ENCODE results near the gene OR4E1. TPM values are rescaled to one million over a fixed set of nuclear protein-coding genes. Genes with fewer than 3 reads are reported as not detected.

Gene OR4E1
- total and polyA plus RNA-seq, 9 of the 15 experiments (the other 6 are each of a cell fraction or from before 2014, with no cell fraction given): not detected

DNA sequence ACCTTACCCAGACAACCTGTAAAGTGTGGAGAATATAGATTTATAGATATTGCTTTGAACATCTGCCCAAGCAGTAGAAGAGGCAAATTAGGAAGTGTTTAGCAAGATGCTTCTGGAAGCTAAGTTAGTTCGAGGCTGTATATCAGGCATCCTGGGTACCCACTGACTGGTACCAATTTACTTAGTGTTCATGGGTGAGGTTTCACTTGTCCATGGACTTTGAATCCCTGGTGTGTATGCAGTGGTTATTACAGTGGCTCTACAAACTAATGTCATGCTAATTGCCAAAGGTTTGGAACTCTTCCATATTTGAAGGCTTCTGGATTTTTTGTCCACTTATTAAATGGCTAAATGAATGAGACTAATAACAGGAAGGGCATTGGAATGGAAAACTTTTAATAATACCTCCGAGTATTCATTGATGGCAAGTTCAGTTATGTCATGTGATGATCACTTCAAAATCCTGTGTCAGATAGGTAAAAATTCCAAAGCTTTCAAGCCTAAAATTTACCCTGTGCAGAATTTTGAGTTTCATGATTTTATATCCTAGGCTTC lies 20.2 kb downstream of the OR4E1 start, which contains the start of gene OR4E2:
TSS of gene OR4E2 (plus strand) at position 505 of the 555 bp plus-strand sequence. CDS start 11,248 bp downstream, outside the sequence.
- intact Hi-C loops (cut with micrococcal nuclease): no loop called here
- H3K9me1 ChIP-seq (ENCODE audit: control insufficient read depth, insufficient read depth, low read length): no peaks in the 10 kb centered on the region
- CTCF ChIA-PET (ENCODE audit: low intra/inter-chr PET ratio): no interaction called here
- TF ChIP-seq MCM5 (IDR thresholded peaks at IDR 0.05; ENCODE audit: low read depth) (no peak), ELF4 (CRISPR knock-in tag; IDR thresholded peaks at IDR 0.05) (no peak), IRF2 (CRISPR knock-in tag; IDR thresholded peaks at IDR 0.05) (no peak), ERF (CRISPR knock-in tag; IDR thresholded peaks at IDR 0.05) (no peak), FOXJ2 (tag; IDR thresholded peaks at IDR 0.05) (no peak), ZNF347 (CRISPR knock-in tag; IDR thresholded peaks at IDR 0.05; ENCODE audit: low read depth) (no peak)
- TF ChIP-seq, protein P1, sequence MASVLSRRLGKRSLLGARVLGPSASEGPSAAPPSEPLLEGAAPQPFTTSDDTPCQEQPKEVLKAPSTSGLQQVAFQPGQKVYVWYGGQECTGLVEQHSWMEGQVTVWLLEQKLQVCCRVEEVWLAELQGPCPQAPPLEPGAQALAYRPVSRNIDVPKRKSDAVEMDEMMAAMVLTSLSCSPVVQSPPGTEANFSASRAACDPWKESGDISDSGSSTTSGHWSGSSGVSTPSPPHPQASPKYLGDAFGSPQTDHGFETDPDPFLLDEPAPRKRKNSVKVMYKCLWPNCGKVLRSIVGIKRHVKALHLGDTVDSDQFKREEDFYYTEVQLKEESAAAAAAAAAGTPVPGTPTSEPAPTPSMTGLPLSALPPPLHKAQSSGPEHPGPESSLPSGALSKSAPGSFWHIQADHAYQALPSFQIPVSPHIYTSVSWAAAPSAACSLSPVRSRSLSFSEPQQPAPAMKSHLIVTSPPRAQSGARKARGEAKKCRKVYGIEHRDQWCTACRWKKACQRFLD (CRISPR knock-in tag; IDR thresholded peaks at IDR 0.05): no peak
- TF ChIP-seq, protein P2, sequence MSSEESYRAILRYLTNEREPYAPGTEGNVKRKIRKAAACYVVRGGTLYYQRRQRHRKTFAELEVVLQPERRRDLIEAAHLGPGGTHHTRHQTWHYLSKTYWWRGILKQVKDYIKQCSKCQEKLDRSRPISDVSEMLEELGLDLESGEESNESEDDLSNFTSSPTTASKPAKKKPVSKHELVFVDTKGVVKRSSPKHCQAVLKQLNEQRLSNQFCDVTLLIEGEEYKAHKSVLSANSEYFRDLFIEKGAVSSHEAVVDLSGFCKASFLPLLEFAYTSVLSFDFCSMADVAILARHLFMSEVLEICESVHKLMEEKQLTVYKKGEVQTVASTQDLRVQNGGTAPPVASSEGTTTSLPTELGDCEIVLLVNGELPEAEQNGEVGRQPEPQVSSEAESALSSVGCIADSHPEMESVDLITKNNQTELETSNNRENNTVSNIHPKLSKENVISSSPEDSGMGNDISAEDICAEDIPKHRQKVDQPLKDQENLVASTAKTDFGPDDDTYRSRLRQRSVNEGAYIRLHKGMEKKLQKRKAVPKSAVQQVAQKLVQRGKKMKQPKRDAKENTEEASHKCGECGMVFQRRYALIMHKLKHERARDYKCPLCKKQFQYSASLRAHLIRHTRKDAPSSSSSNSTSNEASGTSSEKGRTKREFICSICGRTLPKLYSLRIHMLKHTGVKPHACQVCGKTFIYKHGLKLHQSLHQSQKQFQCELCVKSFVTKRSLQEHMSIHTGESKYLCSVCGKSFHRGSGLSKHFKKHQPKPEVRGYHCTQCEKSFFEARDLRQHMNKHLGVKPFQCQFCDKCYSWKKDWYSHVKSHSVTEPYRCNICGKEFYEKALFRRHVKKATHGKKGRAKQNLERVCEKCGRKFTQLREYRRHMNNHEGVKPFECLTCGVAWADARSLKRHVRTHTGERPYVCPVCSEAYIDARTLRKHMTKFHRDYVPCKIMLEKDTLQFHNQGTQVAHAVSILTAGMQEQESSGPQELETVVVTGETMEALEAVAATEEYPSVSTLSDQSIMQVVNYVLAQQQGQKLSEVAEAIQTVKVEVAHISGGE (CRISPR knock-in tag; IDR thresholded peaks at IDR 0.05): no peak
- TF ChIP-seq, protein P3, sequence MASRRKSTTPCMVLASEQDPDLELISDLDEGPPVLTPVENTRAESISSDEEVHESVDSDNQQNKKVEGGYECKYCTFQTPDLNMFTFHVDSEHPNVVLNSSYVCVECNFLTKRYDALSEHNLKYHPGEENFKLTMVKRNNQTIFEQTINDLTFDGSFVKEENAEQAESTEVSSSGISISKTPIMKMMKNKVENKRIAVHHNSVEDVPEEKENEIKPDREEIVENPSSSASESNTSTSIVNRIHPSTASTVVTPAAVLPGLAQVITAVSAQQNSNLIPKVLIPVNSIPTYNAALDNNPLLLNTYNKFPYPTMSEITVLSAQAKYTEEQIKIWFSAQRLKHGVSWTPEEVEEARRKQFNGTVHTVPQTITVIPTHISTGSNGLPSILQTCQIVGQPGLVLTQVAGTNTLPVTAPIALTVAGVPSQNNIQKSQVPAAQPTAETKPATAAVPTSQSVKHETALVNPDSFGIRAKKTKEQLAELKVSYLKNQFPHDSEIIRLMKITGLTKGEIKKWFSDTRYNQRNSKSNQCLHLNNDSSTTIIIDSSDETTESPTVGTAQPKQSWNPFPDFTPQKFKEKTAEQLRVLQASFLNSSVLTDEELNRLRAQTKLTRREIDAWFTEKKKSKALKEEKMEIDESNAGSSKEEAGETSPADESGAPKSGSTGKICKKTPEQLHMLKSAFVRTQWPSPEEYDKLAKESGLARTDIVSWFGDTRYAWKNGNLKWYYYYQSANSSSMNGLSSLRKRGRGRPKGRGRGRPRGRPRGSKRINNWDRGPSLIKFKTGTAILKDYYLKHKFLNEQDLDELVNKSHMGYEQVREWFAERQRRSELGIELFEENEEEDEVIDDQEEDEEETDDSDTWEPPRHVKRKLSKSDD (conservative IDR thresholded peaks at IDR 0.05; ENCODE audit: low read length): no peak

More for the DNA sequence above, 20.2 kb downstream of the OR4E1 start, which contains the start of gene OR4E2:
- POLR2A ChIA-PET: no interaction called here
- Histone ChIP-seq H3K27me3 (ENCODE audit: control insufficient read depth in 2 of 2, insufficient read depth in 2 of 2, low read length in 2 of 2) (no peaks in the 10 kb centered on the region; a peak in 1 of 5 replicates), H3K79me2 (ENCODE audit: control insufficient read depth, insufficient read depth, low read length) (no peaks in the 10 kb centered on the region), H2AFZ (ENCODE audit: low read depth, low read length) (no peak within 1 kb of the TSS), H4K20me1 (replicated peaks; ENCODE audit: control insufficient read depth, insufficient read depth, low read length) (no peaks in the 10 kb centered on the region), H3K9ac (ENCODE audit: insufficient read depth in 1 of 2, low read depth in 2 of 2, low read length in 2 of 2) (no peak within 1 kb of the TSS), H3K4me3 (no peak within 1 kb of the TSS), H3K4me1 (replicated peaks in 1 of 2; ENCODE audit: control insufficient read depth in 2 of 2, insufficient read depth in 2 of 2, low read length in 2 of 2) (no peaks in the 10 kb centered on the region), H3K27ac (ENCODE audit: extremely low read depth, low read depth, low read length) (no peak within 1 kb of the TSS), H3K36me3 (ENCODE audit: control insufficient read depth, insufficient read depth, low read length) (no peaks in the 10 kb centered on the region), H3K9me3 (replicated peaks; ENCODE audit: control insufficient read depth, insufficient read depth, low read depth, low read length) (no peaks in the 10 kb centered on the region), H3K4me2 (ENCODE audit: insufficient read depth, low read length) (no peak within 1 kb of the TSS)
- in situ Hi-C loops (cut with MboI): no loop called here
- BruUV-seq (replicated peaks): no TSS peak
- DNase-seq (ENCODE audit: extremely low read depth in 1 of 4, low spot score in 3 of 4) (no peak), ATAC-seq (no peak), FAIRE-seq (no peak)
- WGBS (ENCODE audit: insufficient coverage, low coverage, missing lambda C conversion rate): 0% methylated on average over 2 of the region's 2 CpGs

All from K562 (cell line).